Measurements from ENCODE around the gene PPP1R3F. TPM values are rescaled to one million over a fixed set of nuclear protein-coding genes. Genes with fewer than 3 reads are reported as not detected.

Gene PPP1R3F
- total and polyA plus RNA-seq, 2 donors (not counting 1 experiment from before 2014, with no cell fraction given) = 3.7 to 10.2 TPM

DNA sequence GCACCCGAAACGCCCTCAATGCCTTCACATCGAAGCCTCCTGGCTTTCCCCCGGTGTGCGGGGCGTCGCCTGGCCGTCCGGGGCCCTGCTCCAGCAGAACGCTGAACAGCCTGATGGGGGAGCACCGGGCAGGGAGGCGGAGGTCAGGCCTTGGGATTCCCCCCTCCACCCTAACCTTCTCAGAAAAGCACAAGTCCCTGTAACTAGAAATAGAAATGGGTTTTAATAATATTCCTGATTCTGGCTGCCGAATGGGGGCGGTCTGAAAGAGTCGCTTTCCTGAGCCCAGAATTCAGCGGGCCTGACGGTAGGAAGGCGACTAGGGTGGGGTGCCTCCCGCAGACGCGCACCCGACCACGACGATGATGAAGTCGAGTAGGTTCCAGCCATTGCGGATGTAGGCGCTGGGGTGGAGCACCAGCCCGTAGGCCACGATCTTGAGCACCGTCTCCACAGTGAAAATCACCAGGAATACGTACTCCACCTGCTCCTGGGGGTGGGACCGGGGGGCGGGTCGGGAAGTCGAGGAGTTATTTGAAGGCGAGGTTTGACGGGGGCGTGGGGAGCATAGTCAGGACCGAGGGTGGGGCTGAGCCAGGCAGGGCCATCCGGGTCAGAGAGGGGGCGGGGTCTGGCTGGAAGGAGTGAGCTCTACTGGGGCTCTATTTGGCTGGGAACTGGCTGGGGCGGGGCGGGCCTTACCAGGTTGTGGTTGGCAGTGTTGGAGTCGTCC is 38.9 kb upstream of the PPP1R3F start:
- Histone ChIP-seq H3K27me3 (replicated peaks in 1 of 4; ENCODE audit: control extremely low read depth in 1 of 4, control insufficient read depth in 3 of 4, insufficient read depth in 4 of 4, low read length in 3 of 4) (no peaks in the 10 kb centered on the region), H2AFZ (ENCODE audit: insufficient read depth, low read depth, low read length, poor library complexity, severe bottlenecking) (peak overlapping the region; percentile 76), H3K4me3 (ENCODE audit: control extremely low read depth in 1 of 5, extremely low read depth in 1 of 5, insufficient read depth in 1 of 5, low read depth in 2 of 5, low read length in 4 of 5) (peak overlapping the region in 4 of 5 experiments; percentile 54 to 64 (median 60)), H3K36me3 (replicated peaks in 1 of 2; ENCODE audit: control extremely low read depth in 1 of 2, control insufficient read depth in 1 of 2, extremely low read depth in 1 of 2, insufficient read depth in 2 of 2, low read length in 1 of 2) (no peaks in the 10 kb centered on the region), H3K4me1 (ENCODE audit: control insufficient read depth in 2 of 2, insufficient read depth in 2 of 2, low read length in 2 of 2) (peaks cover 5 to 22% of the 10 kb centered on the region in 2 donors), H4K20me1 (ENCODE audit: control insufficient read depth, insufficient read depth, low read length, poor library complexity, severe bottlenecking) (no peaks in the 10 kb centered on the region), H3K4me2 (replicated peaks; ENCODE audit: low read depth, low read length, poor library complexity, severe bottlenecking) (peak overlapping the region; percentile 62), H3K27ac (ENCODE audit: low read length in 2 of 2) (peak overlapping the region; percentile 87 to 88), H3K9me3 (ENCODE audit: control extremely low read depth in 1 of 3, control insufficient read depth in 2 of 3, insufficient read depth in 1 of 3, low read length in 2 of 3) (no peaks in the 10 kb centered on the region), H3K79me2 (ENCODE audit: control insufficient read depth, insufficient read depth, low read length) (peaks cover 8% of the 10 kb centered on the region), H3K9ac (ENCODE audit: low read length) (peak overlapping the region; percentile 65)
- intact Hi-C loops (cut with micrococcal nuclease) = loop anchor here (1.0 to 2.0 kb wide), 2 partner anchors 30 to 40 kb away; partner anchors contain the start of gene SYP
- POLR2A ChIA-PET = interaction anchor here (1.0 to 1.1 kb wide), 2 partner anchors 38 to 40 kb away, joined by 3 read pairs; no protein-coding TSS in a partner anchor
- peak; percentile 36 for TF ChIP-seq CTCF (IDR thresholded peaks at IDR 0.05)
- TF ChIP-seq EZH2 (IDR thresholded peaks at IDR 0.05; ENCODE audit: borderline replicate concordance, insufficient read depth, low read depth, low read length, poor library complexity, severe bottlenecking) = no peak
- DNase-seq (peak; percentile 77), ATAC-seq (ENCODE audit: low read depth) (peak; percentile 75)
- Mint-ChIP-seq H3K4me1 (peaks cover 18% of the 10 kb centered on the region), H3K9me3 (ENCODE audit: insufficient read depth) (no peaks in the 10 kb centered on the region), H3K4me3 (peak overlapping the region; percentile 89), H3K27ac (peak overlapping the region; percentile 97), H3K27me3 (no peaks in the 10 kb centered on the region)
- WGBS (ENCODE audit: insufficient coverage) = 5% methylated on average over 10 of the region's 44 CpGs
- CTCF ChIA-PET = interaction anchor here (1.0 to 1.7 kb wide), 2 partner anchors 39 to 64 kb away, joined by 3 to 7 read pairs; no protein-coding TSS in a partner anchor

Data from B cell (primary cell).